Head of caudate nucleus (tissue), 42 donors: Measurements from ENCODE around the gene CABS1.

ENCODE experiments used
- DNase-seq, 42 donors: peaks; one replicate each; pipeline versions ENCODE4 v3.0.0 to v3.0.0-alpha.2; 2020 to 2021; ENCODE audit warnings: mixed read lengths in 7 of 42
- intact Hi-C: fragments of 100-400 bp; cut with DNase I; formaldehyde crosslinking; loops from one replicate; pipeline ENCODE4 v1.15.0; 2022

CABS1 gene

DNA sequence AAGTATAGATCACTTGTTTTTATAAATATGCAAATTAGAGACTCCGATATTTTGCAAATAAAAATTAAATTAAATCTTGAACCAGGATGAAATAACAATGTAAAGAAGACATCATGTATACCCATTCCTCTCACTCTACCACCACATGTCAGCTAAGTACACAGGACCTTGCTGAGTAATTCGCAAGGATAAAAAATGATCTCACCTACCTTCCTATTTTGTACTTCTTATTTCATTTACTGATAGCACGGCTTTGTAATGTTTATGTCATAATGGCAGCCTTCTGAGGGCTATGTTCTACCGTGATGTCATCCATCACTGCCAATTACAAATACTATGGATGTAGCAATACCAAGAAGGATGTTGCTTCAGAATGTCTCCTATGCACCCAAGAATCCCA, 37.2 kb downstream of the CABS1 start:
- intact Hi-C loops, result no loop called here
- no peak for DNase-seq

DNA sequence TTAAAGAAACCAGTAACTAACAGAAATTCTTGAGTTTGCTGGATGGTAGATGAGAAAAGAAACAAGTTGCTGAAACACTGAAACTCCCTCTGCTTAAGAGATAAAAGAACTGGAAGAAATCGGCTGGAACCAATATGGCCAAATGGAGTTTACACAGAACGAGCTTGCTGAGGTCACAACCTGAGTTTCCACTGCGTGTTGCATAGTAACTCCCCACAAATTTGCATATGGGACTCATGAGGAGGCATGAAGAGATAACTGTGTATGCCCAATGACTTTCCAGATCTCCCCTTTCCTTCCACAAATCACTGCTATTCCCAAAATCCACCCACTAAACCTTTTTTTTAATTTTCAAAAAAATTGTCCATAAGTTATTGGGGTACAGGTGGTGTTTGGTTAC, 38.0 kb downstream of the CABS1 start:
- intact Hi-C loops, result no loop called here
- no peak for DNase-seq

DNA sequence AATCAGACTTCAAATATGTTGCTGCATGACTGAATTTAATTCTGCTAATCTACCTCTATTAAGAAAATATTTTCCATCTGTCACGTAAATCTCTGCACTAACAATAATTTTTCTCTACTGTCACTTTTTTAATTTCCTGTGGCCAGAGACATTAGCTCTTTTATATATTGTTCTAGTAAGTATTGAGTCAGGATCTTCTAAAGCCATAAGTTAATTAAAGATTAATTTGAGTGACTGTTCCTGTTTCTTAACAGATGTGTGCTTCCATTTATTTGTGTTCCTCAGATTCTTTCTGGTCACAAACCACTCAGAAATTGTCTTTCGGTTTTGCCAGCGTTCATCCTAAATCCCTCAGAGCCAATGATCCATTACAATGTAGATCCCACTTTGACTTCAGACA, 45.8 kb downstream of the CABS1 start:
- intact Hi-C loops, result no loop called here
- no peak for DNase-seq

DNA sequence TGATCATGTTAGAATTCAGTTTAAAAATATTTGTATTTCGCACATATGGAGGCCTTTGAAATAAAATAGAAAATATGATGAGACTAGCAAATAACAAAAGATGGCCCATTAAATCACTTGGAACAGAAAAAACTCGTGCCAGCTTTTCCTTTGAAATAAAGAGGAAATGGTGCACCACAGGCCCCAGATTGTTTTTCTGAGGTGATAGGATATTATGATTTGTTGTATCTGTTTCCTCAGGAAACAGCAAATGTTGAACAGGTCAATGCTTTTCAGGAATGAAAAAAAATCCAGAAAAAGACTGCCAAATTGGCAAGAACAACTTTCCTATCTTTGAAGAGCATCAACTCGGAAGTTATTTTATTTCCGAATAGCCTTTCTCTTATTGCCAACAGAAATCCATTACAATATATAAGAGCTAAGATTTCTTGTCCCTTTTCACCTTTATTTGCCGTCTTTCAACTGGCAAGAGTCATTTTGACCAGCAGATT, 48.0 kb downstream of the CABS1 start, which contains the start of gene SMR3B:
SMR3B (plus strand) TSS at position 441 of the 491 bp plus-strand sequence. CDS start 1,380 bp downstream, outside the sequence.
- intact Hi-C loops, result no loop called here

More for the DNA sequence above, 48.0 kb downstream of the CABS1 start, which contains the start of gene SMR3B:
- DNase-seq, result no peak
